SK-N-SH (cell line): Measurements from ENCODE around the gene NRIP1.

Experiments
- EP300 ChIP-seq, 2 experiments: IDR thresholded peaks; 2 replicates each; pipeline versions ENCODE4 v1.4.0 to v1.6.1; 2012; ENCODE audit warnings: borderline replicate concordance in 1 of 2, low read depth in 1 of 2, low read length in 1 of 2
- FOXM1 ChIP-seq: IDR thresholded peaks from 2 replicates; pipeline ENCODE4 v1.4.0; 2012; ENCODE audit warnings: low read depth, mild to moderate bottlenecking
- MEF2A ChIP-seq: IDR thresholded peaks from 2 replicates; pipeline ENCODE4 v1.4.0; 2012; ENCODE audit warnings: low read depth, borderline replicate concordance
- MXI1 ChIP-seq: IDR thresholded peaks from 2 replicates; pipeline ENCODE4 v1.6.1; 2012; ENCODE audit warnings: mild to moderate bottlenecking, low read depth, low read length, improper control_type of control experiment
- RCOR1 ChIP-seq: fragments of 150-350 bp; IDR thresholded peaks from 2 replicates; pipeline ENCODE4 v1.6.1; 2017; ENCODE audit warnings: antibody characterized with exemption, low read length
- TF ChIP-seq, protein P1 (sequence below): fragments of 150-350 bp; IDR thresholded peaks from 2 replicates; pipeline ENCODE4 v1.6.1; 2017; ENCODE audit warnings: antibody characterized with exemption, low read length, low read depth, borderline replicate concordance
- TF ChIP-seq, protein P2 (sequence below): IDR thresholded peaks from 2 replicates; pipeline ENCODE4; 2012
- TF ChIP-seq, protein P3 (sequence below): fragments of 200-600 bp; sonication (generic); IDR thresholded peaks from 2 replicates; pipeline ENCODE4 v1.6.1; 2017; ENCODE audit warnings: antibody characterized with exemption, mild to moderate bottlenecking, moderate library complexity
- TF ChIP-seq, protein P4 (sequence below): IDR thresholded peaks from 2 replicates; pipeline ENCODE4 v1.4.0; 2012; ENCODE audit warnings: low read depth, borderline replicate concordance
- TF ChIP-seq, protein P5 (sequence below): IDR thresholded peaks from 2 replicates; pipeline ENCODE4 v1.4.0; 2012; ENCODE audit warnings: low read depth, borderline replicate concordance

DNA sequence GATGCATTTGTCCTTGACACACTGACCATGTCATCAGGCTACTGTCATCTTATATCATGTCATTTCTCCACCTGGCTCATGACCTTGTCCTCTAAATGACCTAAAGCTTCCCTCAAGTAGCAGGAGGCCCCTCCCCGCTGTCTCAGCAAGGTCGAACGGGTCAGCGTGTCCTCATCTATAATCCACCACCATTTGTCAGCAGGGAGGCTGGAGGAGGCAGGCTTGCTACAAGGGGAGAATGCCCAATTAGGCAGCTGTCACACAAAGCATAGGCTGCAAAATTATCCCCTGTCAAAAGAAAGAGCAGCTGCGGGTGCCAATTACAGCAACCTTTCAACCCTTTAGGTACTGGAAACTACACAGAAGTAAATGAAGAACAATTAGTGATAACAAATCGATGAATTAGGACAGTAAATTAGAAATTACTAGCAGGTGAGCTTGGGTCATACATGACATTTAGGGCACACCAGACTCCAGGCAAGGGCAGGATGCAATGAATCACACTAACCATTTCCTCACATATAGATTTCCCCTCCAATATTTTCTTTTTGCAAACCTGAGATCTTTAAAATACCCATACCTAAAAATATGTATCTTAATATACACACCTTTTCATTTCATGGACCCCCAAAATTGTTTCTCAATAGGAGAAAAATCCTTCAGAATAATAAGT is 61.2 kb downstream of the NRIP1 start:
- TF ChIP-seq, protein P1, sequence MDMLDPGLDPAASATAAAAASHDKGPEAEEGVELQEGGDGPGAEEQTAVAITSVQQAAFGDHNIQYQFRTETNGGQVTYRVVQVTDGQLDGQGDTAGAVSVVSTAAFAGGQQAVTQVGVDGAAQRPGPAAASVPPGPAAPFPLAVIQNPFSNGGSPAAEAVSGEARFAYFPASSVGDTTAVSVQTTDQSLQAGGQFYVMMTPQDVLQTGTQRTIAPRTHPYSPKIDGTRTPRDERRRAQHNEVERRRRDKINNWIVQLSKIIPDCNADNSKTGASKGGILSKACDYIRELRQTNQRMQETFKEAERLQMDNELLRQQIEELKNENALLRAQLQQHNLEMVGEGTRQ = no peak
- TF ChIP-seq, protein P2, sequence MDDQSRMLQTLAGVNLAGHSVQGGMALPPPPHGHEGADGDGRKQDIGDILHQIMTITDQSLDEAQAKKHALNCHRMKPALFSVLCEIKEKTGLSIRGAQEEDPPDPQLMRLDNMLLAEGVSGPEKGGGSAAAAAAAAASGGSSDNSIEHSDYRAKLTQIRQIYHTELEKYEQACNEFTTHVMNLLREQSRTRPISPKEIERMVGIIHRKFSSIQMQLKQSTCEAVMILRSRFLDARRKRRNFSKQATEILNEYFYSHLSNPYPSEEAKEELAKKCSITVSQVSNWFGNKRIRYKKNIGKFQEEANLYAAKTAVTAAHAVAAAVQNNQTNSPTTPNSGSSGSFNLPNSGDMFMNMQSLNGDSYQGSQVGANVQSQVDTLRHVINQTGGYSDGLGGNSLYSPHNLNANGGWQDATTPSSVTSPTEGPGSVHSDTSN = no peak
- TF ChIP-seq, protein P3, sequence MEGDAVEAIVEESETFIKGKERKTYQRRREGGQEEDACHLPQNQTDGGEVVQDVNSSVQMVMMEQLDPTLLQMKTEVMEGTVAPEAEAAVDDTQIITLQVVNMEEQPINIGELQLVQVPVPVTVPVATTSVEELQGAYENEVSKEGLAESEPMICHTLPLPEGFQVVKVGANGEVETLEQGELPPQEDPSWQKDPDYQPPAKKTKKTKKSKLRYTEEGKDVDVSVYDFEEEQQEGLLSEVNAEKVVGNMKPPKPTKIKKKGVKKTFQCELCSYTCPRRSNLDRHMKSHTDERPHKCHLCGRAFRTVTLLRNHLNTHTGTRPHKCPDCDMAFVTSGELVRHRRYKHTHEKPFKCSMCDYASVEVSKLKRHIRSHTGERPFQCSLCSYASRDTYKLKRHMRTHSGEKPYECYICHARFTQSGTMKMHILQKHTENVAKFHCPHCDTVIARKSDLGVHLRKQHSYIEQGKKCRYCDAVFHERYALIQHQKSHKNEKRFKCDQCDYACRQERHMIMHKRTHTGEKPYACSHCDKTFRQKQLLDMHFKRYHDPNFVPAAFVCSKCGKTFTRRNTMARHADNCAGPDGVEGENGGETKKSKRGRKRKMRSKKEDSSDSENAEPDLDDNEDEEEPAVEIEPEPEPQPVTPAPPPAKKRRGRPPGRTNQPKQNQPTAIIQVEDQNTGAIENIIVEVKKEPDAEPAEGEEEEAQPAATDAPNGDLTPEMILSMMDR = no peak
- TF ChIP-seq MEF2A = no peak
- TF ChIP-seq, protein P4, sequence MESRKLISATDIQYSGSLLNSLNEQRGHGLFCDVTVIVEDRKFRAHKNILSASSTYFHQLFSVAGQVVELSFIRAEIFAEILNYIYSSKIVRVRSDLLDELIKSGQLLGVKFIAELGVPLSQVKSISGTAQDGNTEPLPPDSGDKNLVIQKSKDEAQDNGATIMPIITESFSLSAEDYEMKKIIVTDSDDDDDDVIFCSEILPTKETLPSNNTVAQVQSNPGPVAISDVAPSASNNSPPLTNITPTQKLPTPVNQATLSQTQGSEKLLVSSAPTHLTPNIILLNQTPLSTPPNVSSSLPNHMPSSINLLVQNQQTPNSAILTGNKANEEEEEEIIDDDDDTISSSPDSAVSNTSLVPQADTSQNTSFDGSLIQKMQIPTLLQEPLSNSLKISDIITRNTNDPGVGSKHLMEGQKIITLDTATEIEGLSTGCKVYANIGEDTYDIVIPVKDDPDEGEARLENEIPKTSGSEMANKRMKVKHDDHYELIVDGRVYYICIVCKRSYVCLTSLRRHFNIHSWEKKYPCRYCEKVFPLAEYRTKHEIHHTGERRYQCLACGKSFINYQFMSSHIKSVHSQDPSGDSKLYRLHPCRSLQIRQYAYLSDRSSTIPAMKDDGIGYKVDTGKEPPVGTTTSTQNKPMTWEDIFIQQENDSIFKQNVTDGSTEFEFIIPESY = no peak
- no peak for TF ChIP-seq MXI1
- TF ChIP-seq EP300 (IDR thresholded peaks at IDR 0.05; ENCODE audit: borderline replicate concordance in 1 of 2, low read depth in 1 of 2, low read length in 1 of 2) = no peak
- TF ChIP-seq, protein P5, sequence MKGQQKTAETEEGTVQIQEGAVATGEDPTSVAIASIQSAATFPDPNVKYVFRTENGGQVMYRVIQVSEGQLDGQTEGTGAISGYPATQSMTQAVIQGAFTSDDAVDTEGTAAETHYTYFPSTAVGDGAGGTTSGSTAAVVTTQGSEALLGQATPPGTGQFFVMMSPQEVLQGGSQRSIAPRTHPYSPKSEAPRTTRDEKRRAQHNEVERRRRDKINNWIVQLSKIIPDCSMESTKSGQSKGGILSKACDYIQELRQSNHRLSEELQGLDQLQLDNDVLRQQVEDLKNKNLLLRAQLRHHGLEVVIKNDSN = no peak
- no peak for TF ChIP-seq RCOR1
- no peak for TF ChIP-seq FOXM1
